IMR-90 (cell line): ENCODE results near the gene EVPL.

Experiments used
- CEBPB ChIP-seq: IDR thresholded peaks from 2 replicates; pipeline ENCODE4 v1.6.1; 2012; ENCODE audit warnings: low read depth, low read length, improper control_type of control experiment
- CHD1 ChIP-seq: IDR thresholded peaks from 2 replicates; pipeline ENCODE4 v1.6.1; 2012; ENCODE audit warnings: low read depth, low read length, improper control_type of control experiment
- MAZ ChIP-seq: IDR thresholded peaks from 2 replicates; pipeline ENCODE4 v1.6.1; 2012; ENCODE audit warnings: low read depth, mild to moderate bottlenecking, low read length, improper control_type of control experiment, moderate library complexity, borderline replicate concordance
- MXI1 ChIP-seq: IDR thresholded peaks from 2 replicates; pipeline ENCODE4 v1.6.1; 2012; ENCODE audit warnings: low read depth, mild to moderate bottlenecking, low read length, moderate library complexity, borderline replicate concordance
- NFE2L2 ChIP-seq: fragments of 150-350 bp; IDR thresholded peaks from 2 replicates; pipeline ENCODE4 v1.6.1; 2016; ENCODE audit warnings: low read depth, mild to moderate bottlenecking, low read length
- POLR2A ChIP-seq: IDR thresholded peaks from 2 replicates; pipeline ENCODE4 v1.6.1; 2012; ENCODE audit warnings: mild to moderate bottlenecking, low read depth, low read length
- RAD21 ChIP-seq: IDR thresholded peaks from 2 replicates; pipeline ENCODE4 v1.6.1; 2012; ENCODE audit warnings: low read length, improper control_type of control experiment
- RCOR1 ChIP-seq: IDR thresholded peaks from 2 replicates; pipeline ENCODE4 v1.6.1; 2012; ENCODE audit warnings: mild to moderate bottlenecking, low read length, improper control_type of control experiment; ENCODE audit not compliant: insufficient replicate concordance
- RFX5 ChIP-seq: IDR thresholded peaks from 2 replicates; pipeline ENCODE4 v1.8.0; 2012; ENCODE audit warnings: low read depth, mild to moderate bottlenecking, low read length, moderate library complexity
- TF ChIP-seq, protein P1 (sequence below): conservative IDR thresholded peaks from 2 replicates; pipeline ENCODE4 v1.5.1; 2012; ENCODE audit warnings: mild to moderate bottlenecking, low read depth, low read length, improper control_type of control experiment
- TF ChIP-seq, protein P2 (sequence below): fragments of 150-350 bp; IDR thresholded peaks from 2 replicates; pipeline ENCODE4 v1.6.1; 2016; ENCODE audit warnings: low read depth, mild to moderate bottlenecking, low read length, moderate library complexity, borderline replicate concordance
- TF ChIP-seq, protein P3 (sequence below): fragments of 150-350 bp; IDR thresholded peaks from 2 replicates; pipeline ENCODE4 v1.6.1; 2017; ENCODE audit warnings: mild to moderate bottlenecking, antibody characterized with exemption, low read length, low read depth

DNA sequence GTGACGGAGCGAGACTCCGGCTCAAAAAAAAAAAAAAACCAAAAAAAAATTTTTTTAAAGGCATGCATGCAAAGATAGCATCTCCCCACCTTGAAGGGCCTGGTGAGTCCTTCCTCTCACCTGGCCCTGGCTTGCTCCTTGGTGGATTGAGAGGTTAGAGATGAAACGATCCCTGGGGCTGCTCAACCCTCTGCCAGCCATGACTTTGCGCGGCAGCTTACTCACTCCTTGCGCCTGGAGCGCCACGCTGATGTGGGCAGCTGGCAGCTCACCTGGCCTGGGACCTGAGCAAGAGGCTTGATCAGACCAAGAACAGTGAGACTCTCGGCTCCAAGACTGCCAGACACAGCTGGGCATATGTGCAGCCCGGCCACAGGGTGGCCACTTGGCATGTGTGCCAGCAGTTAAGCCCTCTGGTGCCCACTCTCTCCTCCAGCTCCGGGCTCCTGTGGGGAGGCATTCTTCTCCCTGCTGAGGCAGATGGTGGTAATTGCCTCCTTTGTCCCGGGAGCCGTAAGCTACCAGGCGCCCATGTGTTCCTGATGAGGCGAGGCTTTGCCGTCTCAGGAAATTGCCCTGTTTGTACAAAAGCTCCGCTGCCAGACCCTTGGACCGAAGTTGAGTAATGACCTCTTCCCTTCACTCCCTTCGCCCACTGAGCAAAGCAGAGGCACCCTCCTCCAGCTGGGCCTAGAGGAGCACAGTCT, 5.1 kb upstream of the EVPL start:
- TF ChIP-seq, protein P1, sequence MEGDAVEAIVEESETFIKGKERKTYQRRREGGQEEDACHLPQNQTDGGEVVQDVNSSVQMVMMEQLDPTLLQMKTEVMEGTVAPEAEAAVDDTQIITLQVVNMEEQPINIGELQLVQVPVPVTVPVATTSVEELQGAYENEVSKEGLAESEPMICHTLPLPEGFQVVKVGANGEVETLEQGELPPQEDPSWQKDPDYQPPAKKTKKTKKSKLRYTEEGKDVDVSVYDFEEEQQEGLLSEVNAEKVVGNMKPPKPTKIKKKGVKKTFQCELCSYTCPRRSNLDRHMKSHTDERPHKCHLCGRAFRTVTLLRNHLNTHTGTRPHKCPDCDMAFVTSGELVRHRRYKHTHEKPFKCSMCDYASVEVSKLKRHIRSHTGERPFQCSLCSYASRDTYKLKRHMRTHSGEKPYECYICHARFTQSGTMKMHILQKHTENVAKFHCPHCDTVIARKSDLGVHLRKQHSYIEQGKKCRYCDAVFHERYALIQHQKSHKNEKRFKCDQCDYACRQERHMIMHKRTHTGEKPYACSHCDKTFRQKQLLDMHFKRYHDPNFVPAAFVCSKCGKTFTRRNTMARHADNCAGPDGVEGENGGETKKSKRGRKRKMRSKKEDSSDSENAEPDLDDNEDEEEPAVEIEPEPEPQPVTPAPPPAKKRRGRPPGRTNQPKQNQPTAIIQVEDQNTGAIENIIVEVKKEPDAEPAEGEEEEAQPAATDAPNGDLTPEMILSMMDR = no peak
- TF ChIP-seq POLR2A = no peak
- TF ChIP-seq, protein P2, sequence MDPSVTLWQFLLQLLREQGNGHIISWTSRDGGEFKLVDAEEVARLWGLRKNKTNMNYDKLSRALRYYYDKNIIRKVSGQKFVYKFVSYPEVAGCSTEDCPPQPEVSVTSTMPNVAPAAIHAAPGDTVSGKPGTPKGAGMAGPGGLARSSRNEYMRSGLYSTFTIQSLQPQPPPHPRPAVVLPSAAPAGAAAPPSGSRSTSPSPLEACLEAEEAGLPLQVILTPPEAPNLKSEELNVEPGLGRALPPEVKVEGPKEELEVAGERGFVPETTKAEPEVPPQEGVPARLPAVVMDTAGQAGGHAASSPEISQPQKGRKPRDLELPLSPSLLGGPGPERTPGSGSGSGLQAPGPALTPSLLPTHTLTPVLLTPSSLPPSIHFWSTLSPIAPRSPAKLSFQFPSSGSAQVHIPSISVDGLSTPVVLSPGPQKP = no peak
- no peak for TF ChIP-seq CEBPB
- TF ChIP-seq, protein P3, sequence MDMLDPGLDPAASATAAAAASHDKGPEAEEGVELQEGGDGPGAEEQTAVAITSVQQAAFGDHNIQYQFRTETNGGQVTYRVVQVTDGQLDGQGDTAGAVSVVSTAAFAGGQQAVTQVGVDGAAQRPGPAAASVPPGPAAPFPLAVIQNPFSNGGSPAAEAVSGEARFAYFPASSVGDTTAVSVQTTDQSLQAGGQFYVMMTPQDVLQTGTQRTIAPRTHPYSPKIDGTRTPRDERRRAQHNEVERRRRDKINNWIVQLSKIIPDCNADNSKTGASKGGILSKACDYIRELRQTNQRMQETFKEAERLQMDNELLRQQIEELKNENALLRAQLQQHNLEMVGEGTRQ = no peak
- TF ChIP-seq NFE2L2 = no peak
- TF ChIP-seq MXI1 = no peak
- TF ChIP-seq CHD1 = no peak
- no peak for TF ChIP-seq RAD21
- TF ChIP-seq RFX5 = no peak
- no peak for TF ChIP-seq MAZ
- no peak for TF ChIP-seq RCOR1
